Neural progenitor cell (in vitro differentiated cells): ENCODE data around the gene FYTTD1. TPM values are rescaled to one million over a fixed set of nuclear protein-coding genes. Genes with fewer than 3 reads are reported as not detected.

Source experiments
- DNase-seq: peaks from one replicate; pipeline ENCODE4 v3.0.0-alpha.2; 2016; ENCODE audit warnings: low spot score
- H2AFZ ChIP-seq: fragments of 200-600 bp; sonication (generic); replicated peaks from 2 replicates; pipeline ENCODE4 v1.6.1; 2016; ENCODE audit warnings: antibody characterized with exemption
- H3F3A ChIP-seq: fragments of 200-600 bp; sonication (generic); 2 replicates; pipeline ENCODE4 v1.6.1; 2016; ENCODE audit warnings: antibody characterized with exemption, low read depth
- H3K27ac ChIP-seq: fragments of 200-600 bp; sonication (generic); 2 replicates; pipeline ENCODE4 v1.5.1; 2016; ENCODE audit warnings: mild to moderate bottlenecking
- H3K27me3 ChIP-seq: fragments of 200-600 bp; sonication (generic); 2 replicates; pipeline ENCODE4 v1.6.1; 2016; ENCODE audit warnings: mild to moderate bottlenecking, moderate library complexity
- H3K36me3 ChIP-seq: fragments of 200-600 bp; sonication (generic); 2 replicates; pipeline ENCODE4 v1.5.1; 2016
- H3K4me1 ChIP-seq: fragments of 200-600 bp; sonication (generic); 2 replicates; pipeline ENCODE4 v1.6.1; 2016; ENCODE audit warnings: mixed run types
- H3K4me2 ChIP-seq: fragments of 200-600 bp; sonication (generic); 2 replicates; pipeline ENCODE4 v1.6.1; 2016
- H3K4me3 ChIP-seq: fragments of 200-600 bp; sonication (generic); 2 replicates; pipeline ENCODE4 v1.5.1; 2016
- H3K79me2 ChIP-seq: fragments of 200-600 bp; sonication (generic); 2 replicates; pipeline ENCODE4 v1.6.1; 2016; ENCODE audit warnings: low read depth
- H3K9ac ChIP-seq: fragments of 200-600 bp; sonication (generic); 2 replicates; pipeline ENCODE4 v1.6.1; 2016
- H3K9me3 ChIP-seq: fragments of 200-600 bp; sonication (generic); 2 replicates; pipeline ENCODE4 v1.5.1; 2016; ENCODE audit warnings: low read depth
- H4K20me1 ChIP-seq: fragments of 200-600 bp; sonication (generic); 2 replicates; pipeline ENCODE4 v1.6.1; 2016; ENCODE audit warnings: low read depth
- H3K27ac Mint-ChIP-seq: 3 replicates; pipeline ENCODE4 v1.8.0; 2021; ENCODE audit warnings: mixed read lengths
- H3K27me3 Mint-ChIP-seq: 2 replicates; pipeline ENCODE4 v1.8.0; 2022; ENCODE audit warnings: low read depth, mild to moderate bottlenecking, inconsistent platforms, moderate library complexity, mixed read lengths; ENCODE audit not compliant: insufficient read depth
- H3K36me3 Mint-ChIP-seq: 3 replicates; pipeline ENCODE4 v1.8.0; 2021; ENCODE audit warnings: mixed read lengths
- H3K4me1 Mint-ChIP-seq: 3 replicates; pipeline ENCODE4 v1.8.0; 2021; ENCODE audit warnings: mixed read lengths
- H3K4me3 Mint-ChIP-seq: 3 replicates; pipeline ENCODE4 v1.8.0; 2021; ENCODE audit warnings: mild to moderate bottlenecking, moderate library complexity, mixed read lengths
- H3K9me3 Mint-ChIP-seq: 3 replicates; pipeline ENCODE4 v1.8.0; 2020; ENCODE audit warnings: mixed read lengths
- EZH2 ChIP-seq: fragments of 200-600 bp; sonication (generic); IDR thresholded peaks from 2 replicates; pipeline ENCODE4 v1.6.1; 2017; ENCODE audit warnings: antibody characterized with exemption, mild to moderate bottlenecking, moderate library complexity
- EZH2phosphoT487 ChIP-seq: fragments of 200-600 bp; sonication (generic); IDR thresholded peaks from 2 replicates; pipeline ENCODE4 v1.6.1; 2017; ENCODE audit warnings: antibody characterized with exemption
- total RNA-seq: library from RNA; depleted of rRNA; stranded (reverse); fragments of >200 nt; gene quantifications from 2 replicates; pipeline ENCODE4 v1.2.3, GENCODE V29; 2015; ENCODE audit warnings: low replicate concordance
- TF ChIP-seq, protein P1 (sequence below): fragments of 200-600 bp; sonication (generic); IDR thresholded peaks from 2 replicates; pipeline ENCODE4 v1.5.1; 2017; ENCODE audit warnings: antibody characterized with exemption, mild to moderate bottlenecking

FYTTD1 gene
- total RNA-seq, 1 donor from 2014 or later = 104 TPM

DNA sequence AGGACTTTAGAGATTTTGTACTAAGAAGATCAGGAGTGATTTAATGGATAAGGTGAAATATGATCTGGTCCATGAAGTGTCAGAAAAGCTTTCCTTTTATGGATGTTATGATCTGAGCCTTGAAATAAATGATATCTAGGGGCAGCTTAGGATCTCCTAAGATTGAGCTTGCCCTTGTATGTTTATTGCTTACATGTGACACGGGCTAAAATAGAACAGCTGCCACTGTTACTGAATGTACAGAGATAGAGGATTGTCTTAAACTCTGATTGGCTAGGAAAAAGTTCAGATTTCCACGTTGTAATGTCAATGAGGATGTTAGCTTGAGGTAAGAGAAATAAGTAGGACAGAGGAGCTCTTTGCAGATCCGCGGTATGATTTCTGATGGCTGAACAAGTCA, 8.8 kb downstream of the FYTTD1 start:
- H3K36me3 ChIP-seq = peaks cover 7% of the 10 kb centered on the region
- no peak overlapping the region for H3K27ac ChIP-seq
- H3K27me3 Mint-ChIP-seq = no peaks in the 10 kb centered on the region
- H3K9me3 ChIP-seq = no peaks in the 10 kb centered on the region
- no peak for DNase-seq
- H3K4me2 ChIP-seq = no peak overlapping the region
- no peak overlapping the region for H3K4me3 ChIP-seq
- H3K9me3 Mint-ChIP-seq = no peaks in the 10 kb centered on the region
- TF ChIP-seq, protein P1, sequence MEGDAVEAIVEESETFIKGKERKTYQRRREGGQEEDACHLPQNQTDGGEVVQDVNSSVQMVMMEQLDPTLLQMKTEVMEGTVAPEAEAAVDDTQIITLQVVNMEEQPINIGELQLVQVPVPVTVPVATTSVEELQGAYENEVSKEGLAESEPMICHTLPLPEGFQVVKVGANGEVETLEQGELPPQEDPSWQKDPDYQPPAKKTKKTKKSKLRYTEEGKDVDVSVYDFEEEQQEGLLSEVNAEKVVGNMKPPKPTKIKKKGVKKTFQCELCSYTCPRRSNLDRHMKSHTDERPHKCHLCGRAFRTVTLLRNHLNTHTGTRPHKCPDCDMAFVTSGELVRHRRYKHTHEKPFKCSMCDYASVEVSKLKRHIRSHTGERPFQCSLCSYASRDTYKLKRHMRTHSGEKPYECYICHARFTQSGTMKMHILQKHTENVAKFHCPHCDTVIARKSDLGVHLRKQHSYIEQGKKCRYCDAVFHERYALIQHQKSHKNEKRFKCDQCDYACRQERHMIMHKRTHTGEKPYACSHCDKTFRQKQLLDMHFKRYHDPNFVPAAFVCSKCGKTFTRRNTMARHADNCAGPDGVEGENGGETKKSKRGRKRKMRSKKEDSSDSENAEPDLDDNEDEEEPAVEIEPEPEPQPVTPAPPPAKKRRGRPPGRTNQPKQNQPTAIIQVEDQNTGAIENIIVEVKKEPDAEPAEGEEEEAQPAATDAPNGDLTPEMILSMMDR = no peak
- TF ChIP-seq EZH2 = no peak
- TF ChIP-seq EZH2phosphoT487 = no peak
- H3K27ac Mint-ChIP-seq = no peak overlapping the region
- H3F3A ChIP-seq = no peaks in the 10 kb centered on the region
- no peaks in the 10 kb centered on the region for H3K4me1 Mint-ChIP-seq
- H3K9ac ChIP-seq = no peak overlapping the region
- H2AFZ ChIP-seq = no peak overlapping the region
- H3K27me3 ChIP-seq = no peaks in the 10 kb centered on the region
- peaks cover 25% of the 10 kb centered on the region for H3K79me2 ChIP-seq
- H3K4me1 ChIP-seq = no peaks in the 10 kb centered on the region
- H3K4me3 Mint-ChIP-seq = no peak overlapping the region
- H4K20me1 ChIP-seq = peaks cover 14% of the 10 kb centered on the region
- H3K36me3 Mint-ChIP-seq = peaks cover 11% of the 10 kb centered on the region

DNA sequence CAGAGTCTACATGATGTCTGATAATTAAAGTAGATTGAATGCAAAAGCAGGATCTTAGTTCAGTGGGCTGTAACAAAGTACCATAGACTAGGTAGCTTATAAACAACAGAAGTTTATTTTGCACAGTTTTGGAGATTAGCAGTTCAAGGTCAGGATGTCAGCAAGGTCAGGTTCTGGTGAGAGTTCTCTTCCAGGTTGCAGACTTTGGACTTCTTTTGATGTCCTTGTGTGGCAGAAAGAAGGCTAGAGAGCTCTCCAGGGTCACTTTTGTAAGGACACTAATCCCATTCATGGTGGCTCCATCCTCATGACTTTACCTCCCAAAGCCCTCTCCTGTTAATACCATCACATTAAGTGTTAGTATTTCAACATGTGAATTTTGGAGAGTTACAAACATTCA, 12.1 kb downstream of the FYTTD1 start:
- TF ChIP-seq, protein P1 = no peak
- TF ChIP-seq EZH2 (no peak), EZH2phosphoT487 (no peak)

DNA sequence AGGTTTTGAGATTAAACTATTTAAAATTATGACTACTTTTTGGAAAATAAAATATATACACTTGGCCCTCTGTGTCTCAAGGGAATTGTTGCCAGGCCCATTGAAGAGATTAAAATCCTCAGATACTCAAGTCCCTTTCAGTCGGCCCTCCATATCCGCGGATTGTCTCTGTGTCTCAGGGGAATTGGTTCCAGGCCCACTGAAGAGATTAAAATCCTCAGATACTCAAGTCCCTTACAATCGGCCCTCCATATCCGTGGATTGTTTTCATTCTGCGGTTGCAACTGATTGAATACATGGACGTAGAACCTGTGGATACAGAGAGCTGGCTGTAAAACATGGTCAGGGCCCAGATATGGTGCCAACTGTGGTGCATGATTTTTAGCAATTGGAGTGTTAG, 25.6 kb downstream of the FYTTD1 start:
- Histone ChIP-seq H3K36me3 (peaks cover 6% of the 10 kb centered on the region), H3K4me1 (no peaks in the 10 kb centered on the region), H3K4me2 (no peak overlapping the region), H3K27me3 (no peaks in the 10 kb centered on the region), H3K79me2 (no peaks in the 10 kb centered on the region), H3F3A (no peaks in the 10 kb centered on the region), H3K27ac (no peak overlapping the region), H3K9me3 (no peaks in the 10 kb centered on the region), H2AFZ (no peak overlapping the region), H3K4me3 (no peak overlapping the region), H4K20me1 (no peaks in the 10 kb centered on the region), H3K9ac (no peak overlapping the region)
- no peak overlapping the region for H3K4me3 Mint-ChIP-seq
- no peak overlapping the region for H3K27ac Mint-ChIP-seq
- peaks cover 41% of the 10 kb centered on the region for H3K36me3 Mint-ChIP-seq
- TF ChIP-seq EZH2phosphoT487 (no peak), EZH2 (no peak)
- TF ChIP-seq, protein P1 = no peak
- H3K27me3 Mint-ChIP-seq = no peaks in the 10 kb centered on the region
- no peaks in the 10 kb centered on the region for H3K4me1 Mint-ChIP-seq
- DNase-seq = no peak
- H3K9me3 Mint-ChIP-seq = no peaks in the 10 kb centered on the region

More for the DNA sequence above, 12.1 kb downstream of the FYTTD1 start:
- Mint-ChIP-seq H3K4me1 (no peaks in the 10 kb centered on the region), H3K27me3 (no peaks in the 10 kb centered on the region), H3K27ac (no peak overlapping the region), H3K4me3 (no peak overlapping the region), H3K9me3 (no peaks in the 10 kb centered on the region), H3K36me3 (peaks cover 15% of the 10 kb centered on the region)
- H3K36me3 ChIP-seq = peaks cover 7% of the 10 kb centered on the region
- H3K4me1 ChIP-seq = no peaks in the 10 kb centered on the region
- no peaks in the 10 kb centered on the region for H3K27me3 ChIP-seq
- H3K4me2 ChIP-seq = no peak overlapping the region
- no peaks in the 10 kb centered on the region for H3F3A ChIP-seq
- H3K79me2 ChIP-seq = no peaks in the 10 kb centered on the region
- no peak for DNase-seq
- H4K20me1 ChIP-seq = no peaks in the 10 kb centered on the region
- no peak overlapping the region for H3K9ac ChIP-seq
- no peak overlapping the region for H3K27ac ChIP-seq
- H3K9me3 ChIP-seq = no peaks in the 10 kb centered on the region
- H2AFZ ChIP-seq = no peak overlapping the region
- H3K4me3 ChIP-seq = no peak overlapping the region
